ENCODE results near the gene LRG1.

DNA sequence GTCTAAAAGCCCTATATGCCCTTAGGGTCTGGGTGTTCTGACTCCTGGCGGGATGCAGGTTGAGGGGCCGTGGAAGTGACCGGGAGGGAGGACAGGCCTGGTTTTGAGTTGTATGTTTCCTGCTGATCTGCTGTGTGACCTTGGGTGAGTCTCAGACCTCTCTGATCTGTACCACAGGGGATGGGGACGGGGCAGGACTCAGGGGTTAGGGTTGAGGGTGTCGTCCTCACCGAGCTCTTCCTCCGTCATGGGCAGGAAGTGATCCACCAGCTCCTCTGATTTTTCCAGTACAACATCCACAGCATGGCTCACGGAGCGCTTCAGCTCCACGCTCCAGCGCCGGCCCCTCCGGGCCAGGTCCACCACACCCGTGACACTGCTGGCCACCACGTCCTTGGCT, 11.0 kb downstream of the LRG1 start:
- no peak for TF ChIP-seq ZNF670 (tag by site-specific recombination; IDR thresholded peaks at IDR 0.05; ENCODE audit: low read depth)
- TF ChIP-seq, protein P1, sequence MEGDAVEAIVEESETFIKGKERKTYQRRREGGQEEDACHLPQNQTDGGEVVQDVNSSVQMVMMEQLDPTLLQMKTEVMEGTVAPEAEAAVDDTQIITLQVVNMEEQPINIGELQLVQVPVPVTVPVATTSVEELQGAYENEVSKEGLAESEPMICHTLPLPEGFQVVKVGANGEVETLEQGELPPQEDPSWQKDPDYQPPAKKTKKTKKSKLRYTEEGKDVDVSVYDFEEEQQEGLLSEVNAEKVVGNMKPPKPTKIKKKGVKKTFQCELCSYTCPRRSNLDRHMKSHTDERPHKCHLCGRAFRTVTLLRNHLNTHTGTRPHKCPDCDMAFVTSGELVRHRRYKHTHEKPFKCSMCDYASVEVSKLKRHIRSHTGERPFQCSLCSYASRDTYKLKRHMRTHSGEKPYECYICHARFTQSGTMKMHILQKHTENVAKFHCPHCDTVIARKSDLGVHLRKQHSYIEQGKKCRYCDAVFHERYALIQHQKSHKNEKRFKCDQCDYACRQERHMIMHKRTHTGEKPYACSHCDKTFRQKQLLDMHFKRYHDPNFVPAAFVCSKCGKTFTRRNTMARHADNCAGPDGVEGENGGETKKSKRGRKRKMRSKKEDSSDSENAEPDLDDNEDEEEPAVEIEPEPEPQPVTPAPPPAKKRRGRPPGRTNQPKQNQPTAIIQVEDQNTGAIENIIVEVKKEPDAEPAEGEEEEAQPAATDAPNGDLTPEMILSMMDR (tag by site-specific recombination; IDR thresholded peaks at IDR 0.05) = no peak
- TF ChIP-seq, protein P2, sequence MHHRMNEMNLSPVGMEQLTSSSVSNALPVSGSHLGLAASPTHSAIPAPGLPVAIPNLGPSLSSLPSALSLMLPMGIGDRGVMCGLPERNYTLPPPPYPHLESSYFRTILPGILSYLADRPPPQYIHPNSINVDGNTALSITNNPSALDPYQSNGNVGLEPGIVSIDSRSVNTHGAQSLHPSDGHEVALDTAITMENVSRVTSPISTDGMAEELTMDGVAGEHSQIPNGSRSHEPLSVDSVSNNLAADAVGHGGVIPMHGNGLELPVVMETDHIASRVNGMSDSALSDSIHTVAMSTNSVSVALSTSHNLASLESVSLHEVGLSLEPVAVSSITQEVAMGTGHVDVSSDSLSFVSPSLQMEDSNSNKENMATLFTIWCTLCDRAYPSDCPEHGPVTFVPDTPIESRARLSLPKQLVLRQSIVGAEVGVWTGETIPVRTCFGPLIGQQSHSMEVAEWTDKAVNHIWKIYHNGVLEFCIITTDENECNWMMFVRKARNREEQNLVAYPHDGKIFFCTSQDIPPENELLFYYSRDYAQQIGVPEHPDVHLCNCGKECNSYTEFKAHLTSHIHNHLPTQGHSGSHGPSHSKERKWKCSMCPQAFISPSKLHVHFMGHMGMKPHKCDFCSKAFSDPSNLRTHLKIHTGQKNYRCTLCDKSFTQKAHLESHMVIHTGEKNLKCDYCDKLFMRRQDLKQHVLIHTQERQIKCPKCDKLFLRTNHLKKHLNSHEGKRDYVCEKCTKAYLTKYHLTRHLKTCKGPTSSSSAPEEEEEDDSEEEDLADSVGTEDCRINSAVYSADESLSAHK (tag by site-specific recombination; IDR thresholded peaks at IDR 0.05) = no peak
- TF ChIP-seq ZNF747 (tag by site-specific recombination; IDR thresholded peaks at IDR 0.05) = no peak
